WERI-Rb-1 (cell line): ENCODE data around the gene SLC29A3.
A peak's percentile ranks its signal among the peaks of the same experiment; 100 is the strongest.

ENCODE experiments used
- DNase-seq: peaks from one replicate; pipeline ENCODE4 v3.0.0-alpha.2; 2020
- H3K27ac ChIP-seq: fragments of 250-450 bp; sonication (Bioruptor Pico); 2 replicates; pipeline ENCODE4 v1.5.1; 2020; ENCODE audit warnings: mild to moderate bottlenecking, moderate library complexity
- H3K27me3 ChIP-seq: fragments of 250-450 bp; sonication (Bioruptor Pico); 2 replicates; pipeline ENCODE4 v1.5.1; 2021; ENCODE audit warnings: mild to moderate bottlenecking, low read depth, moderate library complexity; ENCODE audit not compliant: insufficient read depth, severe bottlenecking
- H3K36me3 ChIP-seq: fragments of 250-450 bp; sonication (Bioruptor Pico); 2 replicates; pipeline ENCODE4 v1.5.1; 2020; ENCODE audit warnings: mild to moderate bottlenecking, moderate library complexity
- H3K4me3 ChIP-seq: 2 replicates; pipeline ENCODE4 v1.5.1; 2011; ENCODE audit warnings: low read depth, mild to moderate bottlenecking, control low read depth, low read length
- H3K9me3 ChIP-seq: fragments of 250-450 bp; sonication (Bioruptor Pico); 2 replicates; pipeline ENCODE4 v1.5.1; 2021; ENCODE audit warnings: mild to moderate bottlenecking, moderate library complexity; ENCODE audit not compliant: severe bottlenecking
- TF ChIP-seq, protein P1 (sequence below): IDR thresholded peaks from 2 replicates; pipeline ENCODE4 v1.5.1; 2011; ENCODE audit warnings: low read depth, mild to moderate bottlenecking, control low read depth, inconsistent platforms, low read length

The SLC29A3 gene

DNA sequence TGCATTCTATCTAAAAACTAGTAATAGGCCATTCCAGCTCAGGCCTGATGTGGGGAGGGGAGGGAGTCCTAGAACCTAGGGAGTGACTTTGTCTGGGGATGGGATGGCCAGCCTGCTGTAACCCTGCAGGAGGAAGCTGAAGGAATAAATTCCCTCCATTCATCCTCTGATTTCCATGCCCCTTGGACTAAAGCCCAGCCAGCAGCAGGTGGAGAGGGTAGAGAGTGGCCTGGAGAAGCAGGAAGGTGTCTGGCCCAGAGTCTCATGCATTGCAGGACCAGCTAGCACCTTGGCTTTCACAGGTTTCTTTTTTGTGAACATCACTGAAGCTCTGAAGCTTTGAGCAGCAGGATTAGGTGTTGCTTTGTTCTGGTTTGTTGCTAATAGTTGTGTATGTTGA, 44.9 kb downstream of the SLC29A3 start:
- TF ChIP-seq, protein P1, sequence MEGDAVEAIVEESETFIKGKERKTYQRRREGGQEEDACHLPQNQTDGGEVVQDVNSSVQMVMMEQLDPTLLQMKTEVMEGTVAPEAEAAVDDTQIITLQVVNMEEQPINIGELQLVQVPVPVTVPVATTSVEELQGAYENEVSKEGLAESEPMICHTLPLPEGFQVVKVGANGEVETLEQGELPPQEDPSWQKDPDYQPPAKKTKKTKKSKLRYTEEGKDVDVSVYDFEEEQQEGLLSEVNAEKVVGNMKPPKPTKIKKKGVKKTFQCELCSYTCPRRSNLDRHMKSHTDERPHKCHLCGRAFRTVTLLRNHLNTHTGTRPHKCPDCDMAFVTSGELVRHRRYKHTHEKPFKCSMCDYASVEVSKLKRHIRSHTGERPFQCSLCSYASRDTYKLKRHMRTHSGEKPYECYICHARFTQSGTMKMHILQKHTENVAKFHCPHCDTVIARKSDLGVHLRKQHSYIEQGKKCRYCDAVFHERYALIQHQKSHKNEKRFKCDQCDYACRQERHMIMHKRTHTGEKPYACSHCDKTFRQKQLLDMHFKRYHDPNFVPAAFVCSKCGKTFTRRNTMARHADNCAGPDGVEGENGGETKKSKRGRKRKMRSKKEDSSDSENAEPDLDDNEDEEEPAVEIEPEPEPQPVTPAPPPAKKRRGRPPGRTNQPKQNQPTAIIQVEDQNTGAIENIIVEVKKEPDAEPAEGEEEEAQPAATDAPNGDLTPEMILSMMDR = no peak
- Histone ChIP-seq H3K4me3 (no peak overlapping the region), H3K9me3 (no peaks in the 10 kb centered on the region), H3K27ac (peak overlapping the region; percentile 95), H3K36me3 (peaks cover 75% of the 10 kb centered on the region), H3K27me3 (no peaks in the 10 kb centered on the region)
- DNase-seq = no peak

GRCh38 chr10:71365366-71365765, 46.3 kb downstream of the SLC29A3 start:
- H3K27ac ChIP-seq = peak overlapping the region; percentile 95
- no peak overlapping the region for H3K4me3 ChIP-seq
- TF ChIP-seq, protein P1 = no peak
- peaks cover 60% of the 10 kb centered on the region for H3K36me3 ChIP-seq
- no peak for DNase-seq
- no peaks in the 10 kb centered on the region for H3K27me3 ChIP-seq
- H3K9me3 ChIP-seq = no peaks in the 10 kb centered on the region

- TF ChIP-seq, protein P1 = no peak
- no peak for DNase-seq
- peak overlapping the region; percentile 95 for H3K27ac ChIP-seq
- H3K27me3 ChIP-seq = no peaks in the 10 kb centered on the region
- H3K4me3 ChIP-seq = no peak overlapping the region
- H3K9me3 ChIP-seq = no peaks in the 10 kb centered on the region
- peaks cover 47% of the 10 kb centered on the region for H3K36me3 ChIP-seq
Measured at GRCh38 chr10:71366690-71367089, 47.6 kb downstream of the SLC29A3 start.

GRCh38 chr10:71367271-71367670, 48.2 kb downstream of the SLC29A3 start:
- no peak overlapping the region for H3K4me3 ChIP-seq
- no peaks in the 10 kb centered on the region for H3K27me3 ChIP-seq
- peak; percentile 91 for DNase-seq
- TF ChIP-seq, protein P1 = no peak
- H3K9me3 ChIP-seq = no peaks in the 10 kb centered on the region
- peak overlapping the region; percentile 95 for H3K27ac ChIP-seq
- H3K36me3 ChIP-seq = peaks cover 41% of the 10 kb centered on the region

- DNase-seq = no peak
- Histone ChIP-seq H3K9me3 (no peaks in the 10 kb centered on the region), H3K4me3 (no peak overlapping the region), H3K27ac (peak overlapping the region; percentile 95), H3K27me3 (no peaks in the 10 kb centered on the region), H3K36me3 (peaks cover 32% of the 10 kb centered on the region)
- TF ChIP-seq, protein P1 = no peak
Measured at GRCh38 chr10:71368176-71368575, 49.1 kb downstream of the SLC29A3 start.

GRCh38 chr10:71368643-71369042, 49.6 kb downstream of the SLC29A3 start:
- no peak for DNase-seq
- peaks cover 31% of the 10 kb centered on the region for H3K36me3 ChIP-seq
- no peaks in the 10 kb centered on the region for H3K27me3 ChIP-seq
- H3K27ac ChIP-seq = peak overlapping the region; percentile 95
- TF ChIP-seq, protein P1 = no peak
- H3K4me3 ChIP-seq = no peak overlapping the region
- no peaks in the 10 kb centered on the region for H3K9me3 ChIP-seq
